GM18907 (cell line): Measurements from ENCODE around the gene MMP25.
"Not testable (repeated sequence)": the region's sequence is repeated elsewhere in the genome, so short reads cannot be mapped to it uniquely, and the experiment has no call there.

Experiments
- ATAC-seq: cut with Tn5 transposase; IDR thresholded peaks from one replicate; pipeline ENCODE4 v1.9.1; 2021; ENCODE audit warnings: mild to moderate bottlenecking, moderate library complexity; ENCODE audit not compliant: unreplicated experiment

Gene MMP25

DNA sequence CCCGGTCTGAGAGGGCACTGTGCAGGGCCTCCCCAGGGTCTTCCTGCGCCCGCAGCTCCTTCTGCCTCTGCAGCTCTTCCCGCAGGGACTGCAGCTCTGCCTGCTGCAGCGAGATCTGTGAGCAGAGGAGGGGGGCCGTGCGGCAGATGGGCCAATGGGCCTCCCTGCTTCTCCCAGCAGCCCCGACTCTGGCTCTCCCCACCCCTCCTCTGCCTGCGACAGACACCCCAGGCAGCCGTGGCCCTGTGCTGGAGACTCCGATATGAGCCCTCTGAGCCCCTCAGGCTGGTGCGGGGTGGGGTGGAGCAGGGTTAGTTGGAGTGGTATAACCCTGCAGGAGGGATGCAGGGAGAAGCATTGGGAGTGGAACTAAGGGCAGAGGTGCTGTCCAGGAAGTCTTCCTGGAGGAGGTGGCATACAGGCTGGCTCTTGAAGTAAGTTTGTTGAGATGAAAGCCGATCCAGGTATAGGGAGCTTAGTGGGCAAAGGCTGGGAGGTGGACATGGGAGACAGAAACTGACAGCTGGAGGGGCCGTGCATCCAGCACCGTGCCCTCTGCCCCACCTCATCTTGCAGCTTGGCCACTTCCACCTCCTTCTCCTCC, 17.5 kb upstream of the MMP25 start:
- no peak for ATAC-seq

DNA sequence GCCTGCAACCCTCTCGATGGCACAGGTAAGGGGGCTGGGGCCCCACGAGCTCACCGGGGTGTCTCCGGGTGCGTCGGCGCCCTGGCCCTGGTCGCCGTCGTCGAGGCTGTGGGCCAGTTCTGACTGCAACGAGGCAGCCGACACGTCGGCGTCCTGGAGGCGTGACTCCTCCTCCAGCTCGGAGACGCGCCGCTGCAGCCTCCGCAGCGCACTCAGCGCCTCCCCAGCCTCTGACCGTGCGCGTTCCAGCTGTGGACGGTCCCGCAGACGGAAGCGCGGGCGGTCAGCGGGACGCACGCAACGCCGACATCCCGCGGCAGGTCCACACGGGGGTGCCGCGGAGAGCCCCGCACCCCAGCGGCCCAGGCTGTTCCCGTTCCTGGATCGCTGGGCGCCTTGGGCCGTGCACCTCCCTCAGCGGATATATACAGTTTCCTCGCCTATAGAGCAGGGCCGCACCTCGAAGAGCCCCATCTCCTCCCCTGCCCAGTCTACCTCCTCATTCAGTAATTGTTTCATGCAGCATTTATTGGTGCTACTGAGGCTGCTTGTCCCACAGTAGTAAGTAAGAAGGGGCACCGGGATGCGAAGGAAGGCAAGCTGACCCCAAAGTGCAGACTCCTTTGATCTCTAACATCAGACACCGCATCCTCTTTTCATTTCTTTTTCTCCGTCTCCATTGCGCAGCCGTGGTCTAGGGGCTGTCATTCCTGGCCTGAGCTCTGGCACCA, 16.7 kb upstream of the MMP25 start:
- ATAC-seq = no peak

DNA sequence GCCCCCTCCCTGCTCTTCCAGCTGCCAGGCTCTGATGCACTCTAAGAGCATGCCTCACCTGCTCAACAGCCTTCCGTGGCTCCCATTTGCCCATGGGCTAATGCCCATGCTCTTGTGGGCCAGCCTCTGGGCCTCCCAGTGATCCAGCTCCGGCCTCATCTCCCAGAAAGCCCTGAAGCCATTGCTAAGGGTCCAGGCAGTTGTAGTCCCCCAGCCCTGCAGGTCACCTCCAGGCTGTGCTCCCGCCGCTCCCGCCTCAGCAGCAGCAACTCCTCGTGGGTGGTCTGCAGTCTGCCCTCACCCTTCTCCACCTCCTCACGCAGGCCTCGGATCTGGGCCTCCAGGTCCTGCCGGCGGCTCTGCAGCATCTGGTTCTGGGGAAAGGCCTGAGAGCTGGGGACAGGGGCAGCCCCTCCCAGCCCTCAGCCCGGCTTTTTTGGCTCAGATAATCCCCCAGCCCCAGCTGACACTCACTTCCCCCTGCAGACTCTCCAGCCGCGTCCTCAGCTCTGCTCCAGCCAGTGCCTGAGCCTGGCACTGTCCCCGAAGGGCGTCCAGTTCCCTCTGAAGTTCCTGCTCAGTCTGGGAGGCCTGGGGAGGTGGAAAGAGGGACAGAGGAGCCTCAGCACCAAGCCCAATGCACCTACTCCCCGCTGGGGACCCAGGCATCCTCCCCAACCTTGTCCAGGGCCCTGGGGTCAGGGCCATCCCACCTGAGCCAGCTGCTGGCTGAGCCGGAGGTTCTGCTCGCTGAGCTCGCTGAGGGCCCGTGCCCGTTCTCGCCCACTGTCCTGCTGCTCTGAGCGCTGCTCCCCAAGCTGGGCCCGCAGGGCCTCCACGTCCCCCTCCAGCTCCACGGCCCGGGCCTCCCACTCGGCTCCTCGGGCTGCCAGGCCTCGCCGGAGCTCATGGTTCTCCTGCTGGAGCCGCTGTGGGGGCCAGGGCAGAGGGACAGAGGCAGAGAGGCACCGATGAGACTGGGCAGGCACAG, 15.8 kb upstream of the MMP25 start:
- ATAC-seq = no peak

DNA sequence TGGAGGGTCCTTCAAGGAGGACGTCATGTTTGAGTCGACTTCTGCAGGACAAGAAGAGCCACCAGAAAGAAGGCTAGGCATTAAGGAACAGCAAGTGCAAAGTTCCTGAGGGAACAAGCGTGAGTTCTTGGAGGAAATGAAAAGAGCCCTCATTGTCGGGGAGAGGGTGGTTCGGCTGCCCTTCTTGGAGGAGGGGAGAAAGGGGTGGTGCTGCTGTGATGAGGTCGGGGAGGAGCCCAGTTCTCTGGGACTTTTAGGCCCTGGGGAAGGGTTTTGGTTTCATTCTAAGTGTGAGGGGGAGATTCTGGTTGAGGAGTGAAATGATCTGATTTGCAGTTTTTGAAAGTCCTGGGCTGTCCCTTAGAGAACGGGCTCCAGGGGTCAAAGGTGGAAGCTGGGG, 13.7 kb upstream of the MMP25 start:
- no peak for ATAC-seq

DNA sequence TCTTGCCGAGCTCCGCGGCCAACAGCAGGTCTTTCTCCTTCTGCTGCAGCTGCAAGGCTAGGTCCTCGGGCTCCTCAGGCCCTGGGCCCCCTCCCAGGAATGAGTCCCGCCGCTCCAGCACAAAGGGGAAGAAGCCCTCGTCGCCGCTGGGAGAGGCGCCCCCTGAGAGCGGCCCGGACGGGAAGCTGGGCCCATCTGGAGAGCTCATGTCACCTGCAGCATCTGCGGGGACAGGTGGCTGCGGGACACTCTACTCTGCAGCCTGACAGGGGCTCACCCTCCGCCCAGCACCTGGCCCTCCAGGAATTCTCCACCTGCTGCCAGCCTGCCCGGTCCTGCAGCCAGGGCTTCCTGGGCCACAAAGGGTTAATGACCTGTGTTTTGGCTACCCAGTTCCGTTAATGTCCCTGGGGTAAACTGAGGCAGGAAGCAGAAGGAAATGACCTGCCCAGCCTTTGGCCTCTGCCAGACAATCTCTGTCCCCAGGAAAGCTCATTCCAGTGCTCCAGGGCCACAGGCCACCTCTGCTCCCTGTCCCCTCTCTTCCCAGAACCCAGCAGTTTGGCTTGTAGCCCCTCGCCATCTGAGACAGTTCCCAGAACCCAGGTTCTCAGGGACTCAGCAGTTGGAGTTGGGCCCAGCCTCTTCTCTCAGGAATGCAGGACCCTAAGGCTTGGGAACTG, 10.9 kb upstream of the MMP25 start:
- no peak for ATAC-seq

DNA sequence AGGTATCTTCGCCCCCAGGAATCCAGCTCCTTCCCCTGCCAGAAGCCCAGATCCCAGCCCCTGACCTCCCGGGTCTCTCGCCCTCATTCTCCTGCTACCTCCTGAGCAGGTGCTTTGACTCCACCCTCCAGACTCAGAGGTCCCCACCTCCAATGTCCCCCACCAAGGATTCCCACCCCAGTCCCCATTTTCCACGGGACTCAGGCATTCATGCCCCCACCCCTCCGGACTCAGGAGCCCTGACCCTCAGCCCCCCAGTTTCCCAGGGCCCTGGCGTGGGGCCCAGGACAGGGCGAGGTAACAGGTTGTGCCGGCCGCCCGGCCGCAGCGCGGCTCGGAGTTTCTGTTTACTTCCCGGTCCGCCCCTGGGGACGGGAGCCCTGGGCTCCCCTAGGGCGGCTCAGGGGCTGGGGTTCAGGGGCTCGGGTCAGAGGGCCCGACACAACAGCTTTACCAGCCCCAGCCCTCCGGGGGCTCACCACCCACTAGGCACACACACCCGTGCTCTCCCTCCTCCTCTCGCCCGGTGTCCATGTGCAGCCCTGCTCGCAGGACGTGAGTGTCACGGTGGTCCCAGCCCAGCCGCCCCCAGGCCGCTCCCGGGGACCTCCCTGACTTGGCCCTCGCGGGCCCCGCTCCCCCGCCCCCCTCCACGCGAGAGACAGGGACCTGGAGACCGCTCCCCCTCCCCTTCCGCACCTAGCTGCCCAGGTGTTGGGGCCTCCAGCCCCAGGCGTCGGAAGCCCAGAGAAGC, 10.2 kb upstream of the MMP25 start:
- no peak for ATAC-seq

DNA sequence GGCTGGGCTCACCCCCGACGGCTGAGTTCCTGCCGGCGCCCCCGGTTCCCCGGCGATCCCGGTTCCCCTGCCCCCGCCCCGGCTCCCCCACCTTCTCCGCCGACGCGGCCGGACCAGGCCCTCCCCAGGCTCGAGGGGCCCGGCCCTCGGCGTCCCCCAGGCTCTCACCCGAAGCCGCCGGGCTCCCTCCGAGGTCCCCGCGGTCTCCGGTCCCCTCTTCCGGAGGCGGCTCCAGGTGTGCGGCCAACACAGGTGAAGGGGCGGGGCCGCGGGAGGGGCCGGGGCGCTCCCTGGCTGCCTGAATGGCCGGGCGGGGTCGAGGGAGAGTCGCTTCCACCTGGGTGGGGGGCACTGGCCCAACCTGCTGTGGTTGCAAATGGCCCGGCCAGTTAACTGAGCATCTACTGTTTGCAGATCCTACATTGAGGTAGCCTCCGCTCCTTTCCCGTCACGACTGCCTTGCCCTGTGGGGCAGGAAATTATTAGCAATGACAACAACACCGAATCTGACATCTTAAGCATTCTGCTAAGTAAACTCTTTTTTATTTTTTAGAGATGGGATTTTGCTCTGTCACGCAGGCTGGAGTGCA, 9.5 kb upstream of the MMP25 start, which contains the start of gene BICDL2:
Gene BICDL2 (minus strand): TSS at position 219 of the 590 bp plus-strand sequence. CDS start 1,448 bp downstream, outside the sequence.
- no peak for ATAC-seq

DNA sequence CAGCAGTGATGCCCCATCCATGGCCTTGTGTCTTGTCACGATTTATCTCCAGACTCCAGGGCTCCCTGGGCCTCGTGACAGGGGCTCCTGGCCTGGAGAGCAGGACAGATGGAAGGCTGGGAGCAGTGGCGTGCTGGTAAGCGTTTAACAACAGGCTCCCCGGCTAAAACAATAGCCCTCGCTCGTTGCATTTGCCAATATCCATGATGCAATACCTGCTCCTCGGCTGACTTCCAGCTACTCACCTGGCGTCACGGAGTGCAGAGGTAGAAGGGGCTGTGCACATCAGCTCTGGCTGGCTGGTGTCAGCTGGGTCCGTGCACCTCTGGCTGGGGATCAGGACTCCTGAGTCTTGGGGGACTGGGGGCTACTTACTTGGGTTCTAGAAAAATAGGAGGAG, 8.1 kb upstream of the MMP25 start:
- ATAC-seq = no peak

DNA sequence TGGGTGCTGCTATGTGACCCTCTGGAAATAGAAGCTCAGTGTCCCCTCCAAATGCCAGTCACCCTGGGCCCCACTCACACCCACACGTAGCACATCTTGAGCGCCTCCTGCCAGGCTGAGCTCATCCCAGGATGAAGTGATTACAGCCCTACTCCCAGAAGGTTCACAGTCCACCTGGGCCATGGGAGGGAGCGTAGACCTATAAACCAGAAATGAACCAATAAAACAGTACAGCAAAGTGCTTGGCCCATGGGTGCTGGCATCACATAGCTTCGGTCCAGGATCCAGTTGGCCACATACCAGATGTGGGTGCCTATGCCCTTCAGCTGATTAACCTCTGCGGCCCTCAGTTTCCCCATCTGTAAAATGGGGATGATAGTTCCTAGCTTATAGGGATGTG, 7.5 kb upstream of the MMP25 start:
- no peak for ATAC-seq

DNA sequence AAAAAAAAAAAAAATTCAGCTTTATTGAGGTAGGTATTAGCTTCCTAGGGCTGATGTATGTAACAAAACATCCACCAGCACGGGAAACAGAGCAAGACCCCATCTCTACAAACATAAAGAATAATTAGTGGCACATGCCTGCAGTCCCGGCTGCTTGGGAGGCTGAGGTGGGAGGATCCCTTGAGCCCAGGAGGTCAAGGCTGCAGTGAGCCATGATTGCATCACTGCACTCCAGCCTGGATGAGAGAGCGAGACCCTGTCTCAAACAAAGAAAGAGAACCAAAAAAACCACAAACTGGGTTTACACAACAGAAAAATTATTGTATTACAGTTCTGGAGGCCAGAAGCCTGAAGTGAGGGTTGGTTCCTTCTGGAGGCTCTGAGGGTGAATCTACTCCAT, 4.0 kb upstream of the MMP25 start:
- no peak for ATAC-seq

DNA sequence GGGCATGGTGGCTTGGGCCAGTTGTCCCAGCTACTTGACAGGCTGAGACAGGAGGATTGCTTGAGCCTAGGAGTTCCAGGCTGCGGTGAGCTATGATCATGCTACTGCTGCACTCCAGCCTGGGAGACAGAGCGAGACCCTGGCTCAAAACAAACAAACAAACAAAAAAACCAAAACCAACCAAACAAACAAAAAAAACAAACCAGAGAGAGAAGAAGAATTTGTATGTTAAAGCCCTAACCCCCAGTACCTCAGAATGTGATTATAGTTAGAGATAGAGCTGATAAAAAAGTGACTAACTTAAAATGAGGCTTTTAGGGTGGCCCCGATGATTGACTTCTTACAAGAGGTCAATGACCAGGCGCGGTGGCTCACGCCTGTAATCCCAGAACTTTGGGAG, 1.7 kb upstream of the MMP25 start:
- ATAC-seq = no peak

DNA sequence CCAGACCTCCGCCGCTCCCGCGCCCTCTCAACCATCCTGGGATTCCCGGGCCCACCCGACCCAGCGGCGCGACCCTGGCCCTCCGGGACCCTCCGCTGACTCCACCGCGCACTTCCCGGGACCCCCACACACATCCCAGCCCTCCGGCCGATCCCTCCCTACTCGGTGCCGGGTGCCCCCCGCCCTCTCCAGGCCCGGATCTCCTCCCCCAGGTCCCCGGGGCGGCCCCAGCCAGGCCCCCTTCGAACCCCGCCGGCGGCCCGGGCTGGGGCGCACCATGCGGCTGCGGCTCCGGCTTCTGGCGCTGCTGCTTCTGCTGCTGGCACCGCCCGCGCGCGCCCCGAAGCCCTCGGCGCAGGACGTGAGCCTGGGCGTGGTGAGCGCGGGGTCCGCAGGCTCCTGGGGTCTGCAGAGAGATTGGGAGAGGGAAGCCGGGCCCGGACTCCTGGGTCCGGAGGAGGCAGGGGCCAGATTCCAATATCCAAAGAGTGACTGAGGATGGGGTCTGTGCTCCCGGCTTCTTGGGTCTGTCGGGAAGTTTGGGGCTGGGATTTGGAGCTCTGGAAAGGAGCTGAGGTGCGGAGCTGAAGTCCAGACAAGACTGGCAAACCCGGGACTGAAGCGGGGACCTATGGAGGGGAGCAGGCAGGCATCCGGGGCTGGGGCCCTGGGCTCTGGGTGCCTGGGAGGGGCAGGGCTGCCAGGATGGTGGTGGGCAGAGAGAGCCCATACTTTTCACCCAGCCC, 453 bp downstream of the MMP25 start:
- ATAC-seq = no peak

DNA sequence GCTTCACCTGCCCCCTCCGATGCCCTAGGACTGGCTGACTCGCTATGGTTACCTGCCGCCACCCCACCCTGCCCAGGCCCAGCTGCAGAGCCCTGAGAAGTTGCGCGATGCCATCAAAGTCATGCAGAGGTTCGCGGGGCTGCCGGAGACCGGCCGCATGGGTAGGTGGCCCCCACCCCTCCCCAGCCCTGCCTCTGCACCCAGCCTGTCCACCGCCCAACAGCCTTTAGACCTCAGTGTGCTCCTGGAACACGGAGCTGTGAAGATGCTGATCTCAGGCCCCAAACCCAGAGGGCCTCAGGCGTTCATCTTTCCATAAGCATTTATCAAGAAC, 993 bp downstream of the MMP25 start:
- ATAC-seq = no peak

DNA sequence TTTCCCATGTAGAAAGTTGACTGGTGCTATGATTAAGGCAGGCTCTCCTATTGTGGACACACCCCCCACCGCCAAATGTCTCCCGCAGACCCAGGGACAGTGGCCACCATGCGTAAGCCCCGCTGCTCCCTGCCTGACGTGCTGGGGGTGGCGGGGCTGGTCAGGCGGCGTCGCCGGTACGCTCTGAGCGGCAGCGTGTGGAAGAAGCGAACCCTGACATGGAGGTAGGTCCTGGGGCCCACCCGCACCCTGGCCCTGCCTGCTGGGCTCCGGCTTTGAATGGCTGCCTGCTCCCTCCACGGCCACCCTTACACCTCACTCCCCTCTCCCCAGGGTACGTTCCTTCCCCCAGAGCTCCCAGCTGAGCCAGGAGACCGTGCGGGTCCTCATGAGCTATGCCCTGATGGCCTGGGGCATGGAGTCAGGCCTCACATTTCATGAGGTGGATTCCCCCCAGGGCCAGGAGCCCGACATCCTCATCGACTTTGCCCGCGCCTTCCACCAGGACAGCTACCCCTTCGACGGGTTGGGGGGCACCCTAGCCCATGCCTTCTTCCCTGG, 3.6 kb downstream of the MMP25 start:
- no peak for ATAC-seq

DNA sequence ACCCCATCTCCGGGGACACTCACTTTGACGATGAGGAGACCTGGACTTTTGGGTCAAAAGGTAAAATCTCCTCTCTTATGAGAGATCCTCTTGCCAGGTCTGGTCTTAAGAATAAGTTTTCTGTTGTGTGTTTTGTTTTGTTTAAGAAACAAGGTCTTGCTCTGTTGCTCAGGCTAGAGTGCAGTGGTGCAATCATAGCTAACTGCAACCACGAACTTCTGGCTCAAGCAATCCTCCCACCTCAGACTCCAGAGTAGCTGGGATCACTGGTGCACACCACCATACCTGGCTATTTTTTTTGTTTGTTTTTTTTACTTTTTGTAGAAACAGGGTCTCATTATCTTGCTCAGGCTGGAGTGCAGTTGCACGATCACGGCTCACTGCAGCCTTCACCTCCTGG, 4.1 kb downstream of the MMP25 start:
- no peak for ATAC-seq

DNA sequence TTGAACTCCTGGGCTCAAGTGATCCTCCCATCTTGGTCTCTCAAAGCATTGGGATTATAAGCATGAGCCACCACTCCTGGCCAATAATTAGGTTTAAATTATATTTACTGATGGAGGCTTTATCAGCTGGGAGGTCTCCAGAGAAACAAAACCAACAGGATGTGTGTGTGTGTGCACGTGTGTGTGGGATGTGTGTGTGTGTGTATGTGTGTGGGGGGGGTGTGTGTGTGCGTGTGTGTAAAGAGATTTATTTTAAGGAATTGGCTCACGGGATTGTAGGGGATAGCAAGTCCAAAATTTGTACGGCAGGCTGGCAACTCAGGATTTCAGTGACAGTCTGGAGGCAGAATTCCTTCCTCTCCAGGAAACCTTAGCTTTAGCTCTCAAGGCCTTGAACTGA, 4.6 kb downstream of the MMP25 start:
- ATAC-seq = no peak

DNA sequence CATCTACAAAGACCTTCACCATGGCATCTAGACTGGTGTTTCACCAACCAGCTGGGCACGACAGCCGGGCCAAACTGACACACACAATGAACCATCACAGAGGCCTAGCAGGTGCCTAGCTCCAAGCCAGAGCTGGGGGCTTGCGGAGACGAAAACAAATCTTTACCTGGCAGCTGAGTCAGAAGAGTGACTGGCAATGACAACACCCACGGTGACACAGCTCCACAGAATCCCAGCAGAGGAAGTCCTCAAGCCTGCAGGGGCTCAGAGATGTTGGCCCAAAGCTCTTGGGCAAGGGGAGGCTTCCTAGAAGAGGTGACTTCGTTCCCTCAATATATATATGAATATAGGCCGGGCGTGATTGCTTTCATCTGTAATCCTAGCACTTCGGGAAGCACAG, 5.1 kb downstream of the MMP25 start:
- no peak for ATAC-seq

DNA sequence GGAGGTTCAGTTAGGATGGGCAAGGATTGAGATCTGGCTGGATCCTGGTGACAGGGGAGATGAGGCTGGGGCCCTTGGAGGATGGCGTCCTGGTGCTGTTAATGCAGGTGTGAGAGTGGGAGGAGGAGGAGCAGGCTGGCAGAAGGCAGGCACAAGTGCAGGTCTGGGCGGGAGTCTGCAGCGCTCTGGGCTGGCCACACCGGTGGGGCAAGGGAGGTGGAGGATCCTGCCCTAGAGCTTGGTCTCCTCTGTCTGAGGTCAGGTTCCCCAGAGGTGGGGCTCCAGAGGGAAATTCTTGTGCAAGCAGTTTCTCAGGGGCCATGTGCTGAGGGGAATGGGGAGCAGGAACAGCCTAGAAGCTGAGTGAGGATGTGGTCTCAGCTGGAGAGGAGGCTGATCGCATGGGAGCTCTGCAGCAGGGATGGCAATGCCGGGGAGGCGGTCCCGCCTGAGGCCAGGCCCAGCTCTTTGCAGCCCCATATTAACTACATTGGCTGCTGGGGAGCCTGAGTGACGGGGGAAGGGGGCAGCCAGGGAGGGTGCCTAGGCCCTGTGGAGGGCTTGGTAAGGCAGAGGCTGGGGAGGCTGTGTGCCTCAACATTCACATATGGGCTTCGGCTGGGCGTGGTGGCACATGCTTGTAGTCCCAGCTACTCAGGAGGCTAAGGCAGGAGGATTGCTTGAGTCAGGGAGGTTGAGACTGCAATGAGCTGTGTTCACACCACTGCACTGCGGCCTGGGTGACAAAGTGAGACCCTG, 6.4 kb downstream of the MMP25 start:
- not testable (repeated sequence) for ATAC-seq
